B cell (primary cell): ENCODE results near the gene ASPG. TPM values are rescaled to one million over a fixed set of nuclear protein-coding genes. Genes with fewer than 3 reads are reported as not detected.

Experiments used
- ATAC-seq: fragments of 200-7000 bp; cut with Tn5 transposase; one replicate; pipeline ENCODE4 v1.10.0; 2021; ENCODE audit warnings: low read depth, mild to moderate bottlenecking, moderate number of reproducible peaks, moderate library complexity
- CTCF ChIA-PET: fragments of 350-600 bp; sonication (Branson Sonifier 250); formaldehyde crosslinking; loops from one replicate; lab custom pipeline; 2021; ENCODE audit warnings: antibody characterized with exemption, inconsistent platforms; lab: Charles Lee
- POLR2A ChIA-PET: fragments of 350-600 bp; sonication (Branson Sonifier 250); formaldehyde crosslinking; loops from one replicate; lab custom pipeline; 2021; ENCODE audit warnings: antibody characterized with exemption; lab: Charles Lee
- DNase-seq: peaks from one replicate; pipeline ENCODE4 v3.0.0; 2013
- H2AFZ ChIP-seq: 2 replicates; pipeline ENCODE4 v1.6.1; 2012; ENCODE audit warnings: mild to moderate bottlenecking, low read depth, low read length; ENCODE audit not compliant: insufficient read depth, poor library complexity, severe bottlenecking
- H3K27ac ChIP-seq, 2 donors: 1 replicate in 1 of 2; 2 replicates in 1 of 2; pipeline ENCODE4 v1.5.1; 2012 to 2013; ENCODE audit warnings: low read length in 2 of 2, mild to moderate bottlenecking in 2 of 2, moderate library complexity in 1 of 2
- H3K27me3 ChIP-seq, 4 experiments: fragments of 200-600 bp in 1 of 4; sonication (generic) in 1 of 4; replicated peaks in 1 of 4; 1 replicate in 2 of 4; 2 replicates in 2 of 4; pipeline versions ENCODE4 v1.6.1 to v1.7.0; 2013 to 2016; ENCODE audit warnings: low read length in 3 of 4, mild to moderate bottlenecking in 2 of 4, mixed read lengths in 1 of 4, moderate library complexity in 1 of 4; ENCODE audit not compliant: insufficient read depth in 4 of 4, control insufficient read depth in 3 of 4; ENCODE audit errors: control extremely low read depth in 1 of 4
- H3K36me3 ChIP-seq, 2 experiments: replicated peaks in 1 of 2; 1 replicate in 1 of 2; 2 replicates in 1 of 2; pipeline versions ENCODE4 v1.6.1 to v1.7.1; 2013; ENCODE audit warnings: low read length in 1 of 2; ENCODE audit not compliant: insufficient read depth in 2 of 2, control insufficient read depth in 1 of 2; ENCODE audit errors: control extremely low read depth in 1 of 2, extremely low read depth in 1 of 2
- H3K4me1 ChIP-seq, 2 donors: fragments of 200-600 bp in 1 of 2; sonication (generic) in 1 of 2; 1 replicate in 1 of 2; 2 replicates in 1 of 2; pipeline versions ENCODE4 v1.5.1 to v1.6.1; 2013 to 2017; ENCODE audit warnings: low read length in 2 of 2; ENCODE audit not compliant: control insufficient read depth in 2 of 2, insufficient read depth in 2 of 2
- H3K4me2 ChIP-seq: replicated peaks from 2 replicates; pipeline ENCODE3; 2012; ENCODE audit warnings: mild to moderate bottlenecking, low read depth, low read length; ENCODE audit not compliant: poor library complexity, severe bottlenecking
- H3K4me3 ChIP-seq, 5 experiments: fragments of 200-600 bp in 1 of 5; sonication (generic) in 1 of 5; 1 replicate in 3 of 5; 2 replicates in 2 of 5; pipeline versions ENCODE4 v1.5.1 to v1.7.0; 2011 to 2016; ENCODE audit warnings: low read length in 4 of 5, mild to moderate bottlenecking in 4 of 5, low read depth in 2 of 5, control low read depth in 1 of 5, moderate library complexity in 1 of 5; ENCODE audit not compliant: insufficient read depth in 1 of 5; ENCODE audit errors: control extremely low read depth in 1 of 5, extremely low read depth in 1 of 5
- H3K79me2 ChIP-seq: fragments of 200-600 bp; sonication (generic); one replicate; pipeline ENCODE4 v1.6.0; 2016; ENCODE audit warnings: low read length; ENCODE audit not compliant: control insufficient read depth, insufficient read depth
- H3K9ac ChIP-seq: fragments of 200-600 bp; sonication (generic); 2 replicates; pipeline ENCODE4 v1.6.1; 2017; ENCODE audit warnings: mild to moderate bottlenecking, low read length, moderate library complexity
- H3K9me3 ChIP-seq, 3 donors: one replicate each; pipeline versions ENCODE4 v1.6.1 to v1.7.1; 2013; ENCODE audit warnings: low read length in 2 of 3; ENCODE audit not compliant: control insufficient read depth in 2 of 3, insufficient read depth in 1 of 3; ENCODE audit errors: control extremely low read depth in 1 of 3
- H4K20me1 ChIP-seq: 2 replicates; pipeline ENCODE4 v1.6.0; 2012; ENCODE audit warnings: mild to moderate bottlenecking, low read length; ENCODE audit not compliant: insufficient read depth, control insufficient read depth, poor library complexity, severe bottlenecking
- H3K27ac Mint-ChIP-seq: one replicate; pipeline ENCODE4 v1.8.0; 2021; ENCODE audit warnings: mixed read lengths
- H3K27me3 Mint-ChIP-seq: one replicate; pipeline ENCODE4 v1.8.0; 2021; ENCODE audit warnings: mixed read lengths
- H3K4me1 Mint-ChIP-seq: one replicate; pipeline ENCODE4 v1.8.0; 2021; ENCODE audit warnings: mixed read lengths
- H3K4me3 Mint-ChIP-seq: one replicate; pipeline ENCODE4 v1.8.0; 2021; ENCODE audit warnings: mixed read lengths
- H3K9me3 Mint-ChIP-seq: one replicate; pipeline ENCODE4 v1.8.0; 2022; ENCODE audit warnings: mixed read lengths; ENCODE audit not compliant: insufficient read depth
- EZH2 ChIP-seq: IDR thresholded peaks from 2 replicates; pipeline ENCODE4 v1.6.1; 2012; ENCODE audit warnings: borderline replicate concordance, low read depth, mild to moderate bottlenecking, moderate library complexity, low read length; ENCODE audit not compliant: insufficient read depth, poor library complexity, severe bottlenecking
- WGBS: methylation state at CpG from one replicate; pipeline ENCODE4 v1.1.5; 2013; ENCODE audit warnings: missing lambda C conversion rate; ENCODE audit not compliant: insufficient coverage; 5-methylcytosine and 5-hydroxymethylcytosine counted together
- intact Hi-C: fragments of 100-400 bp; cut with micrococcal nuclease; formaldehyde crosslinking; loops from one replicate; pipeline ENCODE4 v1.10.0; 2022
- polyA plus RNA-seq: library from polyadenylated mRNA; depleted of rRNA; stranded (reverse); fragments of >200 nt; gene quantifications from 2 replicates; pipeline ENCODE4 v1.2.3, GENCODE V29; 2012
- total RNA-seq, 2 donors: library from RNA; stranded (reverse); fragments of 120-200 nt in 1 of 2; gene quantifications; 1 replicate in 1 of 2; 2 replicates in 1 of 2; pipeline versions ENCODE4 v1.2.3 to v1.2.4, GENCODE V29; 2013 to 2022
- TF ChIP-seq, protein P1 (sequence below): fragments of 200-600 bp; IDR thresholded peaks from one replicate; pipeline ENCODE4 v1.8.0; 2022; ENCODE audit warnings: antibody characterized with exemption, mild to moderate bottlenecking

The ASPG gene
- total and polyA plus RNA-seq, 2 donors (not counting 1 experiment from before 2014, with no cell fraction given): not detected

DNA sequence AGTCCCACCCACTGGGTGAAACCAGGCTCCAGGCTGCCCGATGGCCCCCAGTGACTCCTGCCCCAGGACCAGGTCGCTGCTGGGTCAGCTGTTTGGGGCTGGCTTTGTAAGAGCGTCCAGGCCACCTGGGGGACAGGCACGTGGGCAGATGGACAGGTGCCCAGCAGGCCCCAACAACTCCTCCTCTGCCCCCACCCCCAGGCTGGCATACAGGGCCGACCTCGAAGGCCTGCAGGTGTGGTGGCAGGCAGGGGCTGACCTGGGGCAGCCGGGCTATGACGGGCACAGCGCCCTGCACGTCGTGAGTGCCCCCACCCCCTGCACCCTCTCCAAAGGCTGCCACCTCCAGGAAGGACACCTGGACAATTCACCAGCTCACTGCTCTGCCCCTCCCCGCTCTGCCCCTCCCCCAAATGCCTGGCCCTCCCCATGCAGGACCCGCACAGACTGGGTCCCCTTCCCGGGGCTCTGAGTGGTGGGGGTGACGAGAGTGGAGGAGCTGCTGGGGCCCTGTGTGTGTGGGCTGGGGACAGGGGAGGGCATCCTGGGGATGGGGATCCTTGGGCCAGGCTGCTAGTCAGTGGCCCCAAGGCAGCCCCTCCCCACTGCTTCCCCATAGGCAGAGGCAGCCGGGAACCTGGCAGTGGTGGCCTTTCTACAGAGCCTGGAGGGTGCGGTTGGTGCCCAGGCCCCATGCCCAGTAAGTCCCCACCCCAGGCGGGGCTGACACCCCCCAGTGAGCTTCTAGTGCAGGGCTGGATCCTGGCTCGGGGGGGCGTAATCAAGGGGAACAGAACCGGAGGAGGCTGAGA lies 26.0 kb downstream of the ASPG start:
- H2AFZ ChIP-seq: no peak overlapping the region
- no peak overlapping the region for H3K27ac Mint-ChIP-seq
- H3K36me3 ChIP-seq: no peaks in the 10 kb centered on the region
- peaks cover 0 to 13% (median 4%) of the 10 kb centered on the region in 4 experiments for H3K27me3 ChIP-seq
- no peaks in the 10 kb centered on the region for H3K9me3 Mint-ChIP-seq
- CTCF ChIA-PET: no interaction called here
- no peak overlapping the region for H3K27ac ChIP-seq
- intact Hi-C loops: no loop called here
- H4K20me1 ChIP-seq: no peaks in the 10 kb centered on the region
- no peak overlapping the region for H3K4me3 ChIP-seq
- H3K79me2 ChIP-seq: no peaks in the 10 kb centered on the region
- DNase-seq (no peak), ATAC-seq (no peak)
- no peak overlapping the region for H3K9ac ChIP-seq
- H3K4me2 ChIP-seq: no peak overlapping the region
- no peak for TF ChIP-seq EZH2
- TF ChIP-seq, protein P1, sequence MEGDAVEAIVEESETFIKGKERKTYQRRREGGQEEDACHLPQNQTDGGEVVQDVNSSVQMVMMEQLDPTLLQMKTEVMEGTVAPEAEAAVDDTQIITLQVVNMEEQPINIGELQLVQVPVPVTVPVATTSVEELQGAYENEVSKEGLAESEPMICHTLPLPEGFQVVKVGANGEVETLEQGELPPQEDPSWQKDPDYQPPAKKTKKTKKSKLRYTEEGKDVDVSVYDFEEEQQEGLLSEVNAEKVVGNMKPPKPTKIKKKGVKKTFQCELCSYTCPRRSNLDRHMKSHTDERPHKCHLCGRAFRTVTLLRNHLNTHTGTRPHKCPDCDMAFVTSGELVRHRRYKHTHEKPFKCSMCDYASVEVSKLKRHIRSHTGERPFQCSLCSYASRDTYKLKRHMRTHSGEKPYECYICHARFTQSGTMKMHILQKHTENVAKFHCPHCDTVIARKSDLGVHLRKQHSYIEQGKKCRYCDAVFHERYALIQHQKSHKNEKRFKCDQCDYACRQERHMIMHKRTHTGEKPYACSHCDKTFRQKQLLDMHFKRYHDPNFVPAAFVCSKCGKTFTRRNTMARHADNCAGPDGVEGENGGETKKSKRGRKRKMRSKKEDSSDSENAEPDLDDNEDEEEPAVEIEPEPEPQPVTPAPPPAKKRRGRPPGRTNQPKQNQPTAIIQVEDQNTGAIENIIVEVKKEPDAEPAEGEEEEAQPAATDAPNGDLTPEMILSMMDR: no peak
- peaks cover 5% of the 10 kb centered on the region in 2 donors for H3K4me1 ChIP-seq
- POLR2A ChIA-PET: no interaction called here
- H3K4me1 Mint-ChIP-seq: peaks cover 7% of the 10 kb centered on the region
- 85% methylated on average over 19 of the region's 21 CpGs for WGBS
- H3K9me3 ChIP-seq: peaks cover 0 to 10% (median 0%) of the 10 kb centered on the region in 3 donors
- no peak overlapping the region for H3K4me3 Mint-ChIP-seq
- H3K27me3 Mint-ChIP-seq: peaks cover 16% of the 10 kb centered on the region

GRCh38 chr14:104112113-104112505 lies 26.6 kb downstream of the ASPG start:
- Histone ChIP-seq H3K4me3 (no peak overlapping the region), H4K20me1 (no peaks in the 10 kb centered on the region), H3K27me3 (peaks cover 0 to 13% (median 5%) of the 10 kb centered on the region in 4 experiments), H3K27ac (no peak overlapping the region), H3K79me2 (no peaks in the 10 kb centered on the region), H3K4me2 (no peak overlapping the region), H3K9me3 (peaks cover 0 to 10% (median 0%) of the 10 kb centered on the region in 3 donors), H2AFZ (no peak overlapping the region), H3K9ac (no peak overlapping the region), H3K4me1 (peaks cover 5% of the 10 kb centered on the region in 2 donors), H3K36me3 (no peaks in the 10 kb centered on the region)
- TF ChIP-seq EZH2: no peak
- TF ChIP-seq, protein P1: no peak
- H3K9me3 Mint-ChIP-seq: no peaks in the 10 kb centered on the region
- POLR2A ChIA-PET: no interaction called here
- H3K27me3 Mint-ChIP-seq: peaks cover 16% of the 10 kb centered on the region
- ATAC-seq: no peak
- 88% methylated on average over 6 of the region's 6 CpGs for WGBS
- H3K27ac Mint-ChIP-seq: no peak overlapping the region
- intact Hi-C loops: no loop called here
- no peak overlapping the region for H3K4me3 Mint-ChIP-seq
- no peak for DNase-seq
- peaks cover 7% of the 10 kb centered on the region for H3K4me1 Mint-ChIP-seq
- CTCF ChIA-PET: no interaction called here
